A549 treated with AZD2906 at 1 μM for 4 hours (cell line): Measurements from ENCODE around the gene CILP. TPM values are rescaled to one million over a fixed set of nuclear protein-coding genes. Genes with fewer than 3 reads are reported as not detected.

ENCODE experiments used
- total RNA-seq: library from RNA; stranded (reverse); fragments of 200-300 nt; extraction: Qiagen RNA extraction; gene quantifications from 5 replicates; pipeline ENCODE4 v1.2.3, GENCODE V29; 2022

CILP gene
- total RNA-seq, result 0.40 to 0.60 TPM (median 0.46 TPM) in 5 replicates

GRCh38 chr15:65210770-65211481 is at the start of gene CILP:
Gene CILP, minus strand, starts transcription at chr15:65211473. Its CDS starts 1,718 bp downstream, at chr15:65209755.

GRCh38 chr15:65184868-65185717 is 26.2 kb downstream of the CILP start, which contains the start of gene CLPX:
Gene CLPX, minus strand, starts transcription at chr15:65185342. Its CDS starts 189 bp downstream, at chr15:65185153.

Other genes with a start within 250 kb of the CILP start
- 112 to 127 TPM (median 119 TPM) in 5 replicates for gene SPG21, start 221.6 kb downstream of the CILP start, total RNA-seq
- 23.9 to 27.5 TPM (median 24.8 TPM) in 5 replicates for gene MTFMT, start 181.8 kb downstream of the CILP start, total RNA-seq
- gene SLC51B, start 166.1 kb downstream of the CILP start, total RNA-seq, result 13.6 to 18.9 TPM (median 16.4 TPM) in 5 replicates
- gene RASL12, start 143.5 kb downstream of the CILP start, total RNA-seq, result 0.08 to 0.18 TPM (median 0.09 TPM) in 5 replicates
- not detected in 5 replicates for gene KBTBD13, start 134.7 kb downstream of the CILP start, total RNA-seq
- 0.53 to 0.97 TPM (median 0.84 TPM) in 5 replicates for gene UBAP1L, start 96.3 kb downstream of the CILP start, total RNA-seq
- gene PDCD7, start 77.7 kb downstream of the CILP start, total RNA-seq, result 25.7 to 27.3 TPM (median 26.4 TPM) in 5 replicates
- gene CLPX, start 26.1 kb downstream of the CILP start, total RNA-seq, result 34.8 to 60.4 TPM (median 45.5 TPM) in 5 replicates
- gene PARP16, start 75.4 kb upstream of the CILP start, total RNA-seq, result 9.9 to 12.0 TPM (median 11.0 TPM) in 5 replicates
- not detected in 5 replicates for gene RNU5A-1, start 84.6 kb upstream of the CILP start, total RNA-seq
- gene RNU5B-1, start 93.2 kb upstream of the CILP start, total RNA-seq, result not detected in 5 replicates
- 0.05 to 0.30 TPM (median 0.10 TPM) in 5 replicates for gene IGDCC3, start 166.5 kb upstream of the CILP start, total RNA-seq
- 1.9 to 2.5 TPM (median 2.2 TPM) in 5 replicates for gene IGDCC4, start 211.5 kb upstream of the CILP start, total RNA-seq